Fibroblast of skin of right biceps (primary cell): ENCODE data around the gene TMEM245.
"Not testable (repeated sequence)": the region's sequence is repeated elsewhere in the genome, so short reads cannot be mapped to it uniquely, and the experiment has no call there.

Experiments used
- DNase-seq: peaks from one replicate; pipeline ENCODE4 v3.0.0-alpha.2; 2013

The TMEM245 gene

GRCh38 chr9:108973895-108974294, 145.9 kb downstream of the TMEM245 start:
- no peak for DNase-seq

GRCh38 chr9:108972626-108973209, 147.0 kb downstream of the TMEM245 start:
- DNase-seq: no peak

DNA sequence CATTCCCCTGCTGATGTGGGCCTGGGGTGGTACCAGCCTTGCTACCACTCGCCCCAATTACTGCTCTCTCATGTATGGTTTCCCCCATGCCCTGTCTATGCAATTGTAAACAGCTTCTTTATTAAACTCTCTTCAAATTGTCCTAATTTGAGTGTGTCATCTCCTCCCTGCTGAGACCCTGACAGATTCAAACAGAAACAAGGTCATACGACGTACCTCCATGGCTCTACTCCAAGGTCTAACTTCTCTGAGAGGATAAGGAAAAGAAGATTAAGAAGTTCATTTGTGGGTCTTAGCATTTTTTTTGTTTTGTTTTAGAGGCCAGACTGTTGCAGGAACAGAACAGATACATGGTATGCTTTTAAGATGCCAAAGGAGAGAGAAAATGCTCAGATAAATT, 147.6 kb downstream of the TMEM245 start:
- no peak for DNase-seq

GRCh38 chr9:108971392-108971791, 148.4 kb downstream of the TMEM245 start:
- not testable (repeated sequence) for DNase-seq

GRCh38 chr9:108967916-108968315, 151.8 kb downstream of the TMEM245 start:
- no peak for DNase-seq
